SK-N-DZ (cell line): ENCODE measurements around the gene KIF17.

Source experiments
- DNase-seq: peaks from one replicate; pipeline ENCODE4 v3.0.0-alpha.2; 2015; ENCODE audit warnings: low spot score

Gene KIF17

DNA sequence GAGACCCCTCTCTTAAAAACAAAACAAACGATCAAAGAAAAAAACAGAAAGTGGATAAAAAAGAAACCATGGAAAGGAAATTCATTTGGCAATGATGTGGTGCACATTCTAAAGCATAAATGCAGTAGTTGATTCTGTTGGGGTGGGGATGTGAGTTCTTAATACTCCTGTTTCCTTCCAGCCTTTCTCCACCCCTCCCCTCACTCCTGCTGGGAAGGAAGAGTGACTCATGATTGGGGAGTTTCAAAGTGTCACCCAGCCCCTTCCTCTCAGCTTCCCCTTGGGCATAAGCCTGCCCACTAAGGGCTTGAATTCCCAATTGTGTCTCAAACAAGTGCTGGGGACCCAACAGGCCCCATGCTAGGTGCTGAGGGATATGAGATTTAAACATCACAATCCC is 91.3 kb downstream of the KIF17 start:
- no peak for DNase-seq

DNA sequence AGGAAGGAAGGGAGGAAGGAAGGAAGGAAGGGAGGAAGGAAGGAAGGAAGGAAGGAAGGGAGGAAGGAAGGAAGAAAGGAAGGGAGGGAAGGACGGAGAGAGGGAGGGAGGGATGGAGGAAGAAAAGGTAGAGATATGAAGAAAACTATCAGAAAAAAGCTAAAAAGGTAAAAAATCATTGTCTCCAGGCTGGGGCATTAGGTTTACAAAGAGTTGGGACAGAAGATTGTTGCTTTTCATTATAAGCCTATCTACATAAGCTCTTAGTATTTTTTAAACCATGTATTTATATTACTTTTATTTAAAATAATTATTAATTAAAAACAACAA is 91.7 kb downstream of the KIF17 start:
- DNase-seq: no peak

DNA sequence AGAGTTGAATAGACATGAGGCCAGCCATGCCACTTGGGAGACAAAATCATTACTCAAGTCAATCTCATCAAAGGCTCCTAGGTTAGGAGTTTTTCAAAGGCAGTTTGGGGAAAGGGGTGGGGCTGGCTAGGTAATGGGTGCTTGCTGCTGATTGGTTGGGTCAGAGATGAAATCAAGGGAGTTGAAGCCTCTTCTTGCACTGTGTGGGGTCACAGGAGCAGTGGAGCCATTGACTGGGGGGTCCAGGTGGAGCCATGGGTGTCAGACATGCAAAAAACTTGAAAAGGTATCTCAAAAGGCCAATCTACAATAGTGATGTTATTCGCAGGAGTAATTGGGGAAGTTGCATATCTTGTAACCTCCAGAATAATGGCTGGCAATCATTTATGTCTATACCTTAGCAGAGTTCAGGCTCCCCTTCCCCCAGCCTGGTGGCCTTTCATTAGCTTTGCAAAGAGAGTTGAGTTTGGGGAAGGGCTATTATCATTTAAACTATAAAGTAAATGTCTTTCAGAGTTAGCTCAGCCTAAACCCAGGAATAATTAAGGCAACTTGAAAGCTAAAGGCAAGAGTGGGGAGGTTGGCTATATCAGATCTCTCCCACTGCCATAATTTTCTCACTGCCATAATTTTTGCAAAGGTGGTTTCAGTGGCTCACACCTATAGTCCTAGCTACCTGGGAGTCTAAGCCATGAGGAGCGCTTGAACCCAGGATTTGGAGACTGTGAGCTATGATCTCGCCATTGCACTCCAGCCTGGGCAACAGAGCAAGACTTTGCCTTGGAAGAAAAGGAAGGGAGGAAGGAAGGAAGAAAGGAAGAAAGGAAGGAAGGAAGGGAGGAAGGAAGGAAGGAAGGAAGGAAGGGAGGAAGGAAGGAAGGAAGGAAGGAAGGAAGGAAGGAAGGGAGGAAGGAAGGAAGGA is 92.4 kb downstream of the KIF17 start:
- DNase-seq: no peak

GRCh38 chr1:20624709-20625108 is 93.1 kb downstream of the KIF17 start:
- no peak for DNase-seq

GRCh38 chr1:20621012-20621411 is 96.8 kb downstream of the KIF17 start:
- no peak for DNase-seq

DNA sequence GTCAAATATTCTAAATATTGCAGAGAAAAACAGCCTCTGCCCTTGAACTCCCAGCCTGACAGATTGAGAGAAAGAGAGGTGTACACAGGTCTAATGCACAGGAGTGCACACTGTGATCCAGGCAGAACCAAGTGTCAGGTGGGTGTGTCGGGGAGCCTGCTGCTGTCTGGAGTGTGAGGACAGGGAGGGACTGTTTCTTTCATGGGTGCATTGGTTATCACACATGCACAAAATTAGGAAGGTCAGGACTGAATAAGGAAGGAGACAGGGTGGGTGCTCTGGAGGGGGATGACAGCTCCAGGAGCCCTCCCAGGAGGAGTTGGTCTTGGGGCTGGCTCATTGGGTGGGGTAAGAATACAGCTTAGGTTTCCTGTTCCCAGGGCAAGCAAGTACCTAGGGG is 97.8 kb downstream of the KIF17 start:
- DNase-seq: no peak

GRCh38 chr1:20618550-20618949 is 99.3 kb downstream of the KIF17 start:
- DNase-seq: no peak

- no peak for DNase-seq
Measured at GRCh38 chr1:20616847-20617487, 100.8 kb downstream of the KIF17 start.

DNA sequence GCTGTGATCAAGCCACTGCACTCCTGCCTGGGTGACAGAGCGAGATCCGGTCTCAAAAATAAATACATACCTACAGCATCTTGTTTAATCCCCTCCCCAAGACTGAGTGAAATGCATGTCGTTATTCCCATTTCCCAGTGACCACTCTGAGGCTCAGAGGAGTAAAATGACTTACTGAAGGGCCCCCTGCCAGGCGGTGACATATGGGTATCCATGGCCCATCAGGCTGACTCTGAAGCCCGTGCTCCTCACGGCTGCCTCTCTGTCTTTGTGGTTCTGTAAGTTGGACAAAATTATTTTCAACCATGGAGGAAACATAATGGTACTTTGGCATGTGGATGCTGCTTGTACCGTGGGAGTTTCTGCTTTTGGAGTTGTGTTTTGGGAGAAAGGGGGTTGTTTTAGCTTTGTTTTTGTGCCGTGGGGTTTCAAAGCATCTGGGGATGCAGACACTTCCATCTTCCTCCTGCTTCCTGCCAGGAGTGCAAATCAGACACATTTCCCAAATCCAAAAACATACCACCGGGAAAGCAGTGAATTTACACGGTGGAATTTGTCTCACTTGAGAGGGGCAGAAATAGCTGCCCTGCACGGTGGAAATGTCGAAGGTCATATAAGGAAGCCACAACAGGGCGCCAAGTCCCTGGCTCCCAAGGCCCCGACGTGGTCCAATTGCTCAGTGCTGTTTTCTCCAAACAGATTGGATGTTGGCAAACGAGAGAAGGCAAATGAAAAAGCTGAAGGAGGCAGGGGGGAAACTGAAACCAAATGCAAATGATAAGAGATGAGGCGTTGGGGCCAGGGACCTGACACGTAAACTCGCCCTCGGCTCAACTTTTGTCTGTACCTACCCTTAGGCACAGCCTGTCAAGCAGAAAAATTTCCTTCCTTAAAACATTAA is 101.6 kb downstream of the KIF17 start:
- DNase-seq: no peak

DNA sequence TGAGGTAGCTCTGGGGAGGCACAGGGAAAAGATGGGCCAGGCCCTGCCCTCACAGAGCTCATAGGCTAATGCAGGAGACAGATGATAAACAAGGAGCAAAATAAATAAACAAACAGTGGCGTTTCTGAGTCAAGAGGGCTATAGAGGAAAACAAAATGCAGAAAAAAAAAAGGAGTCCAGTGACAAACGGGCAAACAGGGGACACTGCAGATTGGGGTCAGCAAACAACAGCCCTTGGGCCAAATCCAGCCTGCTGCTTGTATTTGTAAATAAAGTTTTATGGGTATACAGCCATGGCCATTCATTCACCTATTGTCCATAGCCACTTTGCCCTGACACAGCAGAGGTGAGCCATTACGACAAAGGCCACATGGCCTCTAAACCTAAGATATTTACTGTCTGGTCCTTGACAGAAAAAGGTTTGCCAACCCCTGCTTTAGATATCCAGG is 103.7 kb downstream of the KIF17 start:
- DNase-seq: no peak
